Right cardiac atrium (tissue), 5 donors: ENCODE results near the gene PPP4R2. TPM values are rescaled to one million over a fixed set of nuclear protein-coding genes. Genes with fewer than 3 reads are reported as not detected.
A peak's percentile ranks its signal among the peaks of the same experiment; 100 is the strongest.

ENCODE experiments used
- ATAC-seq, 2 donors: fragments of 200-7000 bp; cut with Tn5 transposase; one replicate each; pipeline versions ENCODE4 v1.8.0 to v1.9.1; 2020; ENCODE audit warnings: moderate library complexity in 2 of 2, mild to moderate bottlenecking in 1 of 2
- DNase-seq, 3 donors: peaks; one replicate each; pipeline ENCODE4 v3.0.0-alpha.2; 2020
- H3K27ac ChIP-seq: one replicate; pipeline ENCODE4 v1.5.1; 2013; ENCODE audit warnings: mild to moderate bottlenecking, low read length, control low read depth, moderate library complexity
- H3K27me3 ChIP-seq: one replicate; pipeline ENCODE4 v1.6.1; 2013; ENCODE audit not compliant: control insufficient read depth, insufficient read depth
- H3K4me1 ChIP-seq: one replicate; pipeline ENCODE4 v1.6.1; 2013; ENCODE audit warnings: low read length; ENCODE audit not compliant: control insufficient read depth, insufficient read depth
- H3K4me3 ChIP-seq: one replicate; pipeline ENCODE4 v1.5.1; 2013; ENCODE audit warnings: low read length, control low read depth
- H3K9me3 ChIP-seq: one replicate; pipeline ENCODE4 v1.6.1; 2013; ENCODE audit warnings: low read length; ENCODE audit not compliant: control insufficient read depth
- WGBS: extraction: QIAGEN DNeasy Blood & Tissue Kit; methylation state at CpG from one replicate; pipeline ENCODE4 v1.1.7; 2013; 5-methylcytosine and 5-hydroxymethylcytosine counted together
- intact Hi-C, 4 donors: fragments of 100-400 bp; cut with DNase I; formaldehyde crosslinking; loops; one replicate each; pipeline versions ENCODE4 v1.11.0 to v1.14.0; 2022 to 2023
- polyA plus RNA-seq: library from polyadenylated mRNA; stranded (reverse); fragments of 200-250 nt; gene quantifications from one replicate; pipeline ENCODE4 v1.2.3, GENCODE V29; 2013
- total RNA-seq, 4 donors: library from RNA; stranded (reverse); fragmentation: NEBNext Ultra II Directional; extraction: Animal tissue kit (Norgen Biotek cat#: 25700); gene quantifications; one replicate each; pipeline ENCODE4 v1.2.1, GENCODE V29; 2021
- donor health status: healthy with polysubstance abuse.
- donor health status: DM: no; HTN: yes; CAD: no.
- donor health status: DM: no; HTN: no; CAD: no.
- donor health status: DM: no; HTN: yes; CAD: no; lungs with severe emphysema.
- donor health status: DM: yes; HTN: yes; CAD: no.

PPP4R2 gene
- total and polyA plus RNA-seq, 5 donors = 18.3 to 73.7 (median 71.0) TPM

- Histone ChIP-seq H3K4me1 (no peaks in the 10 kb centered on the region), H3K27ac (no peak overlapping the region), H3K9me3 (no peaks in the 10 kb centered on the region), H3K27me3 (no peaks in the 10 kb centered on the region), H3K4me3 (no peak overlapping the region)
- peak in 1 of 2 donors; percentile 31 for ATAC-seq
- no peak for DNase-seq
- intact Hi-C loops = loop anchor here in 2 of 4 donors (10.0 kb wide), 2 partner anchors 215 to 225 kb away; partner anchors contain the start of gene SHQ1 (in 1 of the 2)
- 88% methylated on average over 14 of the region's 14 CpGs for WGBS
These were observed 73.3 kb downstream of the PPP4R2 start for GRCh38 chr3:73069775-73070444.

GRCh38 chr3:73070675-73071575, 74.3 kb downstream of the PPP4R2 start:
- no peak for DNase-seq
- Histone ChIP-seq H3K9me3 (no peaks in the 10 kb centered on the region), H3K27me3 (no peaks in the 10 kb centered on the region), H3K4me1 (no peaks in the 10 kb centered on the region), H3K4me3 (no peak overlapping the region), H3K27ac (no peak overlapping the region)
- intact Hi-C loops = loop anchor here in 2 of 4 donors (10.0 kb wide), 2 partner anchors 216 to 226 kb away; partner anchors contain the start of gene SHQ1 (in 1 of the 2)
- ATAC-seq = peak in 1 of 2 donors; percentile 17
- WGBS = 36% methylated on average over 6 of the region's 6 CpGs

GRCh38 chr3:73071952-73072351, 75.3 kb downstream of the PPP4R2 start:
- DNase-seq (no peak), ATAC-seq (no peak)
- Histone ChIP-seq H3K27me3 (no peaks in the 10 kb centered on the region), H3K4me1 (no peaks in the 10 kb centered on the region), H3K9me3 (no peaks in the 10 kb centered on the region), H3K4me3 (no peak overlapping the region), H3K27ac (no peak overlapping the region)
- 92% methylated on average over 1 of the region's 1 CpG for WGBS
- intact Hi-C loops = loop anchor here in 2 of 4 donors (10.0 kb wide), 2 partner anchors 217 to 227 kb away; partner anchors contain the start of gene SHQ1 (in 1 of the 2)

GRCh38 chr3:73072634-73073033, 76.0 kb downstream of the PPP4R2 start:
- no peak for DNase-seq
- intact Hi-C loops = loop anchor here in 2 of 4 donors (10.0 kb wide), 2 partner anchors 218 to 228 kb away; partner anchors contain the start of gene SHQ1 (in 1 of the 2)
- no peak for ATAC-seq
- no peak overlapping the region for H3K27ac ChIP-seq
- H3K27me3 ChIP-seq = no peaks in the 10 kb centered on the region
- 70% methylated on average over 1 of the region's 1 CpG for WGBS
- H3K9me3 ChIP-seq = no peaks in the 10 kb centered on the region
- H3K4me1 ChIP-seq = no peaks in the 10 kb centered on the region
- no peak overlapping the region for H3K4me3 ChIP-seq

GRCh38 chr3:73073091-73073707, 76.6 kb downstream of the PPP4R2 start:
- 60% methylated on average over 4 of the region's 4 CpGs for WGBS
- ATAC-seq (no peak), DNase-seq (no peak)
- Histone ChIP-seq H3K27me3 (no peaks in the 10 kb centered on the region), H3K4me1 (no peaks in the 10 kb centered on the region), H3K27ac (no peak overlapping the region), H3K9me3 (no peaks in the 10 kb centered on the region), H3K4me3 (no peak overlapping the region)
- intact Hi-C loops = loop anchor here in 2 of 4 donors (10.0 kb wide), 2 partner anchors 218 to 228 kb away; partner anchors contain the start of gene SHQ1 (in 1 of the 2)

- no peaks in the 10 kb centered on the region for H3K4me1 ChIP-seq
- intact Hi-C loops = loop anchor here in 2 of 4 donors (10.0 kb wide), 2 partner anchors 220 to 230 kb away; partner anchors contain the start of gene SHQ1 (in 1 of the 2)
- DNase-seq (no peak), ATAC-seq (no peak)
- H3K9me3 ChIP-seq = no peaks in the 10 kb centered on the region
- 90% methylated on average over 8 of the region's 8 CpGs for WGBS
- no peak overlapping the region for H3K27ac ChIP-seq
- no peak overlapping the region for H3K4me3 ChIP-seq
- H3K27me3 ChIP-seq = no peaks in the 10 kb centered on the region
These were observed 78.2 kb downstream of the PPP4R2 start for GRCh38 chr3:73074781-73075180.

GRCh38 chr3:73080216-73080966, 83.8 kb downstream of the PPP4R2 start:
- H3K4me1 ChIP-seq = no peaks in the 10 kb centered on the region
- no peaks in the 10 kb centered on the region for H3K9me3 ChIP-seq
- ATAC-seq = no peak
- no peak for DNase-seq
- no peak overlapping the region for H3K27ac ChIP-seq
- no peak overlapping the region for H3K4me3 ChIP-seq
- intact Hi-C loops = loop anchor here in 2 of 4 donors (10.0 kb wide), 3 partner anchors 146 to 1206 kb away; partner anchors contain the start of gene SHQ1 (in 1 of the 2)
- WGBS = 76% methylated on average over 17 of the region's 17 CpGs
- no peaks in the 10 kb centered on the region for H3K27me3 ChIP-seq

- H3K4me1 ChIP-seq = no peaks in the 10 kb centered on the region
- H3K4me3 ChIP-seq = no peak overlapping the region
- H3K27ac ChIP-seq = no peak overlapping the region
- intact Hi-C loops = loop anchor here in 2 of 4 donors (10.0 kb wide), 3 partner anchors 146 to 1206 kb away; partner anchors contain the start of gene SHQ1 (in 1 of the 2)
- ATAC-seq (no peak), DNase-seq (no peak)
- no peaks in the 10 kb centered on the region for H3K27me3 ChIP-seq
- H3K9me3 ChIP-seq = no peaks in the 10 kb centered on the region
- WGBS = 95% methylated on average over 8 of the region's 8 CpGs
These were observed 84.5 kb downstream of the PPP4R2 start for GRCh38 chr3:73081140-73081539.

GRCh38 chr3:73084170-73084569, 87.6 kb downstream of the PPP4R2 start:
- intact Hi-C loops = loop anchor here in 2 of 4 donors (10.0 kb wide), 3 partner anchors 149 to 1209 kb away; partner anchors contain the start of gene SHQ1 (in 1 of the 2)
- ATAC-seq = no peak
- DNase-seq = no peak
- H3K4me3 ChIP-seq = no peak overlapping the region
- H3K27ac ChIP-seq = no peak overlapping the region
- H3K9me3 ChIP-seq = no peaks in the 10 kb centered on the region
- no peaks in the 10 kb centered on the region for H3K4me1 ChIP-seq
- no peaks in the 10 kb centered on the region for H3K27me3 ChIP-seq
- WGBS = 94% methylated on average over 2 of the region's 2 CpGs

GRCh38 chr3:73086071-73086494, 89.5 kb downstream of the PPP4R2 start:
- Histone ChIP-seq H3K4me1 (no peaks in the 10 kb centered on the region), H3K27me3 (no peaks in the 10 kb centered on the region), H3K4me3 (no peak overlapping the region), H3K9me3 (no peaks in the 10 kb centered on the region), H3K27ac (no peak overlapping the region)
- peak in 1 of 3 donors; percentile 75 for DNase-seq
- intact Hi-C loops = loop anchor here in 2 of 4 donors (10.0 kb wide), 3 partner anchors 151 to 1211 kb away; partner anchors contain the start of gene SHQ1 (in 1 of the 2)
- 21% methylated on average over 8 of the region's 8 CpGs for WGBS
- peak; percentile 46 to 67 for ATAC-seq
